Activated CD4-positive, alpha-beta T cell treated with anti-CD3 and anti-CD28 coated beads for 36 hours (primary cell): Measurements from ENCODE around the gene SMIM9. TPM values are rescaled to one million over a fixed set of nuclear protein-coding genes. Genes with fewer than 3 reads are reported as not detected.
A peak's percentile ranks its signal among the peaks of the same experiment; 100 is the strongest.

Experiments
- ATAC-seq: fragments of 200-7000 bp; cut with Tn5 transposase; one replicate; pipeline ENCODE4 v1.10.0; 2021; ENCODE audit warnings: mild to moderate bottlenecking, moderate library complexity
- CTCF ChIA-PET: fragments of 350-600 bp; sonication (Branson Sonifier 250); formaldehyde crosslinking; loops from one replicate; lab custom pipeline; 2021; ENCODE audit warnings: antibody characterized with exemption; lab: Charles Lee
- POLR2A ChIA-PET: fragments of 350-600 bp; sonication (Branson Sonifier 250); formaldehyde crosslinking; loops from one replicate; lab custom pipeline; 2021; ENCODE audit warnings: antibody characterized with exemption, inconsistent platforms; lab: Charles Lee
- DNase-seq: peaks from one replicate; pipeline ENCODE4 v3.0.0-alpha.2; 2020
- H3K27ac Mint-ChIP-seq: one replicate; pipeline ENCODE4 v1.8.0; 2021; ENCODE audit warnings: mixed read lengths
- H3K27me3 Mint-ChIP-seq: one replicate; pipeline ENCODE4 v1.8.0; 2021; ENCODE audit warnings: mixed read lengths
- H3K36me3 Mint-ChIP-seq: one replicate; pipeline ENCODE4 v1.8.0; 2021; ENCODE audit warnings: low read depth, mixed read lengths
- H3K4me1 Mint-ChIP-seq: one replicate; pipeline ENCODE4 v1.8.0; 2021; ENCODE audit warnings: mixed read lengths
- H3K4me3 Mint-ChIP-seq: one replicate; pipeline ENCODE4 v1.8.0; 2021; ENCODE audit warnings: mild to moderate bottlenecking, moderate library complexity, mixed read lengths
- H3K9me3 Mint-ChIP-seq: one replicate; pipeline ENCODE4 v1.8.0; 2021; ENCODE audit warnings: low read depth, mixed read lengths
- intact Hi-C, 2 experiments: fragments of 100-400 bp; cut with DNase I in 1 of 2; cut with micrococcal nuclease in 1 of 2; formaldehyde crosslinking; loops; one replicate each; pipeline versions ENCODE4 v1.14.2 to v1.15.1; 2022 to 2024; cut with DNase I, micrococcal nuclease
- total RNA-seq, 2 experiments: library from RNA; stranded (reverse); gene quantifications; one replicate each; pipeline ENCODE4 v1.2.3, GENCODE V29; 2021

The SMIM9 gene
- total RNA-seq, 2 experiments from 2014 or later, result not detected

GRCh38 chrX:154779261-154779660 is 55.2 kb downstream of the SMIM9 start:
- Mint-ChIP-seq H3K36me3 (peaks cover 25% of the 10 kb centered on the region), H3K27ac (no peak overlapping the region), H3K4me3 (no peak overlapping the region), H3K9me3 (no peaks in the 10 kb centered on the region), H3K4me1 (peaks cover 28% of the 10 kb centered on the region), H3K27me3 (no peaks in the 10 kb centered on the region)
- intact Hi-C loops, result no loop called here
- DNase-seq, result no peak
- ChIA-PET CTCF (no interaction called here), POLR2A (interaction anchor here (0.7 kb wide), 1 partner anchor 17 kb away, joined by 3 read pairs; the partner anchor contains the start of gene DKC1)
- ATAC-seq, result no peak

DNA sequence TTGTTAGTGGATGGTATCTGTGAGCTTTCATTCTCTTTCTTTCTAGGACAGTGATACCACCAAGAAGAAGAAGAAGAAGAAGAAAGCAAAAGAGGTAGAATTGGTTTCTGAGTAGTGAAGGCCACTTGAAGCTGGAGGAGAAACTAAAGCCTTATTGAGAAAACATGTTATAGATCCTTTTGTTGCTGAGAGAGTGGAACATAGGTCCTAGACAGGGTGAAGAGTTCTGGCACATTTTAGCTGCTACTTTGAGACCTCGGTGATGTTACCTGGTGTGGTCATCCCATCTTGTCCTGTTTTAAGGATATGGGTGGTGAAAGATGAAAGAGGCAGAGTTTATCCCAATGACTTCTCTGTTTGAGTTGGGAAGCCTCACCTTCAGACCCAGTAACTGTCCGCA is 57.7 kb downstream of the SMIM9 start:
- peaks cover 22% of the 10 kb centered on the region for H3K4me1 Mint-ChIP-seq
- POLR2A ChIA-PET, result interaction anchor here (0.8 to 1.6 kb wide), 3 partner anchors 10 to 14 kb away, joined by 3 to 4 read pairs (median 4); partner anchors contain the start of gene DKC1
- no peaks in the 10 kb centered on the region for H3K27me3 Mint-ChIP-seq
- H3K27ac Mint-ChIP-seq, result peak overlapping the region; percentile 79
- CTCF ChIA-PET, result interaction anchor here (0.7 kb wide), 1 partner anchor 39 kb away, joined by 3 read pairs; no protein-coding TSS in a partner anchor
- no peaks in the 10 kb centered on the region for H3K9me3 Mint-ChIP-seq
- intact Hi-C loops, result no loop called here
- DNase-seq, result no peak
- no peak for ATAC-seq
- no peak overlapping the region for H3K4me3 Mint-ChIP-seq
- peaks cover 39% of the 10 kb centered on the region for H3K36me3 Mint-ChIP-seq

DNA sequence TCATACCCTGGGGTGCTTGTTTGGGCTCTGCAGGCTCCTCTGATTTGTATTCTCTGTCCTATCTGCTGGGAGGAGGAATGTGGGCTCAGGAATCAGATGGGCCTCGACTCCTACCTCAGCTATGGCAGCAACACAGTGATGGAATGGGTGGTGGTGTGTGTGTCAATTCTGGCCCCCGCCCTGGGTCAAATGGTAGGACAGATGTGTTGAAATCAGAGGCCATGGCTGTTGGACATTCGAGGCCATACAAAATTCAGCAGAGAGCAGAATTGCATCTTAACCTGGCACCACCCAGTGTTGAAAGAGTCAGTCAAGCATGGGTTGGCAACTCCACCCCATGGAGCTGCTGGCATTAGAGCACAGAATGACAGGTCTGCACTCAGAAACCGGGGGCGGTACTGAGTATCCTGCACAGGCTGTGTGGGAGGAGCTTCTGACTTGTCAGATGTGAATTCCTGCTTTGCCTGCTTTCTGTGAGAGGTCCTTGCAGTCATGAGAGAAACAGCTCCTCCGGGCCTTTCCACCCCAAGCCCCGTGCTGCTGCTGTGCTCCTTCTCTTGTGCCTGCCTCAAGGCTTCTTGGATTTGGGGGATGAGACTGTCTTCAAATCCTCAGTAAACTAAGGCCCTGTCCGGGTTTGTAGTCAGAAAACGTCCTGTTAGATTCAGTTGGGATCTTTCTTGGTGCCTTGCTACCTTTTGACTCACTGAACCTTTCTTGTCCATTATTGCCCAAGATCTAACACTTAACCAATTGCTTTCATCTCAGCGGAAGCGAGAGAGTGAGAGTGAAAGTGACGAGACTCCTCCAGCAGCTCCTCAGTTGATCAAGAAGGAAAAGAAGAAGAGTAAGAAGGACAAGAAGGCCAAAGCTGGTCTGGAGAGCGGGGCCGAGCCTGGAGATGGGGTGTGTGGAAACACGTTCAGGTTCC is 58.8 kb downstream of the SMIM9 start:
- POLR2A ChIA-PET, result interaction anchor here (0.6 to 1.6 kb wide), 4 partner anchors 9 to 53 kb away, joined by 3 to 4 read pairs (median 4); partner anchors contain the start of gene DKC1
- CTCF ChIA-PET, result interaction anchor here (0.7 to 1.0 kb wide), 2 partner anchors 11 to 675 kb away, joined by 3 to 4 read pairs; no protein-coding TSS in a partner anchor
- DNase-seq (peak; percentile 62), ATAC-seq (peak; percentile 90)
- intact Hi-C loops, result no loop called here
- H3K36me3 Mint-ChIP-seq, result peaks cover 45% of the 10 kb centered on the region
- H3K27me3 Mint-ChIP-seq, result no peaks in the 10 kb centered on the region
- H3K4me1 Mint-ChIP-seq, result peaks cover 28% of the 10 kb centered on the region
- H3K9me3 Mint-ChIP-seq, result no peaks in the 10 kb centered on the region
- no peak overlapping the region for H3K4me3 Mint-ChIP-seq
- peak overlapping the region; percentile 79 for H3K27ac Mint-ChIP-seq

- Mint-ChIP-seq H3K27me3 (no peaks in the 10 kb centered on the region), H3K27ac (no peak overlapping the region), H3K36me3 (peaks cover 50% of the 10 kb centered on the region), H3K4me3 (no peak overlapping the region), H3K9me3 (no peaks in the 10 kb centered on the region), H3K4me1 (peaks cover 31% of the 10 kb centered on the region)
- DNase-seq (no peak), ATAC-seq (no peak)
- CTCF ChIA-PET, result no interaction called here
- intact Hi-C loops, result no loop called here
- POLR2A ChIA-PET, result no interaction called here
Observed at GRCh38 chrX:154774622-154775021, 59.8 kb downstream of the SMIM9 start.

Other genes starting within 250 kb of the SMIM9 start
- not detected for gene CTAG1A, start 249.5 kb downstream of the SMIM9 start, total RNA-seq
- not detected for gene CTAG1B, start 215.4 kb downstream of the SMIM9 start, total RNA-seq
- gene CTAG2, start 181.1 kb downstream of the SMIM9 start, total RNA-seq, result not detected
- 1 to 10 TPM; 2.1 to 2.9 TPM for gene GAB3, start 83.6 kb downstream of the SMIM9 start, total RNA-seq
- 100 to 1,000 TPM; 126 to 130 TPM for gene DKC1, start 71.8 kb downstream of the SMIM9 start, total RNA-seq
- 10 to 100 TPM; 24.1 to 27.6 TPM for gene MPP1, start 29.2 kb downstream of the SMIM9 start, total RNA-seq
- 10 to 100 TPM in 1 of 2 experiments, 1 to 10 TPM in 1; 7.9 to 11.5 TPM for gene F8A1, start 51.7 kb upstream of the SMIM9 start, total RNA-seq
- gene F8, start 188.1 kb upstream of the SMIM9 start, total RNA-seq, result 1 to 10 TPM; 5.4 to 6.3 TPM
- gene FUNDC2, start 192.2 kb upstream of the SMIM9 start, total RNA-seq, result 10 to 100 TPM; 83.7 to 86.9 TPM
- 1 to 10 TPM; 3.8 to 7.6 TPM for gene CMC4, start 236.5 kb upstream of the SMIM9 start, total RNA-seq
- 10 to 100 TPM in 1 of 2 experiments, 1 to 10 TPM in 1; 9.3 to 18.1 TPM for gene MTCP1, start 236.5 kb upstream of the SMIM9 start, total RNA-seq
- 10 to 100 TPM; 28.1 to 30.3 TPM for gene BRCC3, start 236.8 kb upstream of the SMIM9 start, total RNA-seq